GM19193 (cell line): ENCODE results near the gene FLAD1.

Experiments
- POLR2A ChIP-seq: IDR thresholded peaks from 4 replicates; pipeline ENCODE4 v1.6.1; 2011; ENCODE audit not compliant: insufficient read depth, insufficient read length; ENCODE audit errors: extremely low read depth

The FLAD1 gene

GRCh38 chr1:154988058-154988954 is 5.2 kb downstream of the FLAD1 start:
- TF ChIP-seq POLR2A: no peak

DNA sequence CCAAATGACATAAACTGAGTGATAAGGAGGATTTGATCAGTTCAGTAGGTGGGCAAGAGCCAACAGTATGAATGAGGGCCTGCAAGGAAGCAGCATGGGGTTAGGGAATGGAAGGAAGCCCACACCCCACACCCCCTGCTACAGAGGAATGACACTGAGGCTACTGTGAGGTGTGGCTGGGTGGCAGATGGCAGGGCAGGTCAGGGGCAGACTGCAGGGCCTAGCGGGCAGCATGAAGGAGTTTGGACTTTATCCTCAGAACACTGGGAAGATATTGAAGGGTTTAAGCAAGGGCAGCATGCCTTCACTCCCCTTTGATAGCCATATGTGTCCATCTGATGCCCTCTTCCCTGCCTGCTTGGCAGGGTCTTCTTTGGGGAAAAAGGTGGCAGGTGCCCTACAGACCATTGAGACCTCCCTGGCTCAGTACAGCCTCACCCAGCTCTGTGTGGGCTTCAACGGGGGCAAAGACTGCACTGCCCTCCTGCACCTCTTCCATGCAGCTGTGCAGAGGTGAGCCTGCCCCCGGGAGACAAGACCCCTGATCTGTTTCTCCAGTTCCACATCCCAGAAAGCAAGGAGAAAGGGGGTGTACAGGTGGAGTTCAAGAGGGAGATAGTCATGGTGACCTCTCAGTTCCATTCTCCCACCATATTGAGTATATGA is 6.2 kb downstream of the FLAD1 start:
- peak; percentile 5 for TF ChIP-seq POLR2A

DNA sequence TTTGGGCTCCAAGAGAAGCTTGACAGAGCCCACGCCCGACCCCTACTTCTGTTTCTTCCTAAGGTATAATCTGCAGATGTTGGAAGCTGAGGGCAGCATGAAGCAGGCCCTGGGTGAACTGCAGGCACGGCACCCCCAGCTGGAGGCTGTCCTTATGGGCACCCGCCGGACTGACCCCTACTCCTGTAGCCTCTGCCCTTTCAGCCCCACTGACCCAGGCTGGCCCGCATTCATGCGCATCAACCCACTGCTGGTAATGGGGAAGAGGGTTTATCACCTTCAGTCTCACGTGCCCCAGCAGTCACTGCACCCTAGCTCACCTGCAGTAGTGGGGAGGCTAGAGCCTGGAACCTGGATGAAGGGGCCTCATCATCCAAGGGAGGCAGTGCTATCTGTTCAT is 7.1 kb downstream of the FLAD1 start:
- no peak for TF ChIP-seq POLR2A

- TF ChIP-seq POLR2A: no peak
Measured at GRCh38 chr1:154992721-154993571, 9.8 kb downstream of the FLAD1 start.

DNA sequence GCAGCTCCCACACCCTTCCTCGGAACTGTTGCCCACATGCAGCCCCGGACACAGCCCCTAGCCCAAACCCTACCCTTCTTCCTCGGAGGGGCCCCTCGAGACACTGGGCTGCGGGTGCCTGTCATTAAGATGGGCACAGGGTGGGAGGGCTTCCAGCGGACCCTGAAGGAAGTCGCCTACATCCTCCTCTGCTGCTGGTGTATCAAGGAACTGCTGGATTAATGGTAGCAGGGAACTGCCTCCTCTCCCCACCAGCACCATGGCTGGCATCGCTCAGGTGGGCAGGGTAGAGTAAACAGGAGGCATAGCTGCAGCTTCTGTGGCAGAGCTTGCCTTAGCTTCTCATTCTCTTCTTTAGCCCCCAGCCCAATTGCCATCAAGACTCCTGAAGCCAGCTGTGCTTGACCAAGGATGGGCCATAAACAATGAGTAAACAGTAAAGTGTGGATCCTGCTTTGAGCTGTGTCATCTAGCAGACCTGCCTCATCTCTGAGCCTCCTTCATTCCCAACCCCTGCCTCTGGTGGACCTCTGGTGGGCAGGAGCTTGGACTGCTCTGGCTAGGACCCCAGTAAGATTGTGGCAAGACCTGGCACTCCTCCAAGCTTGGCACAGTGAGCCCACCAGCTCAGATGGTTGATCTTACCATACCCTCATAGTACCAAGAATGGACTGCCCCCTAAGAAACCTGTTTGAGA is 10.6 kb downstream of the FLAD1 start, which contains the start of gene LENEP:
Gene LENEP, plus strand, starts transcription at position 15 of the 697 bp plus-strand sequence. Its CDS starts 22 bp downstream, at position 37.
- no peak for TF ChIP-seq POLR2A

DNA sequence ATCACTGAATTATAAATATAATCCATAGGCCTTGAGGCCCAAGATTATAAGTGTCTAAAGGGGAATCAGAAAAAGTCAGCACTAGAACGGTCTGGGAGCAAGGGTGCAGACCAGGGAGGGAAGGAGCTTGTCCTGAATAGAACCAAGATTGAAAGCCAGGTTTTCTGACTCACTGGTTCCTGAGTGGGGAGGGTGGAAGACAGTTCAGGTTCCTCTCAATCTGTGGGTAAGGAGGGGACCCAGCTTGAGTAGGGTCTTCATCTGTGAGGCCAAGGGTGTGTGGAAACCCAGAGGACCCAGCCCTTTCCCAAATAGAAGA is 11.1 kb downstream of the FLAD1 start:
- TF ChIP-seq POLR2A: no peak

DNA sequence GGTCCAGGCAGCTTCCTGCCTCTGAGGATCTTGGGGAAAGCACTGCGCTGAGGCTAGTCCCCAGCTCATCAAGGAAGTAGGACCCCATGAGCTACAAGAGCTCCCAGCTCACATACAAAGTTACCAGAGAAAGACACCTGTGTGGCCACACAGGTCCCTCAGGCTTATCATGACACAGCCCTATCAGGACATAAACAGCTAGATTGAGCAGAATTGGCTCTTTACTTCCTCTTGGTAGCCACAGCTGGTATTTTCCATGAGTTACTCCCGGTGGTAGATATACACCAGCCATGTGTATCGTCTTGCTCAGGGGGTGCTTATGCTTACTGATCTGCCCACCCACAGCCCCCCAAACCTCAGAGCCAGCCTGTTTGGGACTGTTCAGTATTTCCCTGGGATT is 11.4 kb downstream of the FLAD1 start:
- TF ChIP-seq POLR2A: no peak

- TF ChIP-seq POLR2A: no peak
Measured at GRCh38 chr1:154996966-154997701, 14.0 kb downstream of the FLAD1 start.

- TF ChIP-seq POLR2A: no peak
Measured at GRCh38 chr1:154998201-154998780, 15.1 kb downstream of the FLAD1 start.

- peak; percentile 63 for TF ChIP-seq POLR2A
Measured at GRCh38 chr1:154998818-154999570, 15.8 kb downstream of the FLAD1 start.

- no peak for TF ChIP-seq POLR2A
Measured at GRCh38 chr1:154999571-155000410, 16.6 kb downstream of the FLAD1 start.

DNA sequence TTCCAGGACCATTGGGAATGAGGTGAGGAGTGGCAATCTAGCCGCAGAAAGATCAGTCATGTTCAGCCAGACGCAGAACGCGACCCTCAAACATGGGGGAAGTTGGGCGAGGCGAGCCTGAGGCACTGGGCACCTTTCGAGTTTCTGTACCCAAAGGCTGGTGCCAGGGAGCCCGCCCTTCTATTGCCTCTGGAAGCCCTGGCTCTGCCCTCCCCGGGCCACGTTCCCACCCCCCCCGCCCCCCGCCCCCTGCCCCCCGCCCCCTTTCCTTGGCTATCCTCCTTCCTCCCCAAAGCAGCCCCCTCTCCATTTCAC is 17.2 kb downstream of the FLAD1 start:
- no peak for TF ChIP-seq POLR2A

DNA sequence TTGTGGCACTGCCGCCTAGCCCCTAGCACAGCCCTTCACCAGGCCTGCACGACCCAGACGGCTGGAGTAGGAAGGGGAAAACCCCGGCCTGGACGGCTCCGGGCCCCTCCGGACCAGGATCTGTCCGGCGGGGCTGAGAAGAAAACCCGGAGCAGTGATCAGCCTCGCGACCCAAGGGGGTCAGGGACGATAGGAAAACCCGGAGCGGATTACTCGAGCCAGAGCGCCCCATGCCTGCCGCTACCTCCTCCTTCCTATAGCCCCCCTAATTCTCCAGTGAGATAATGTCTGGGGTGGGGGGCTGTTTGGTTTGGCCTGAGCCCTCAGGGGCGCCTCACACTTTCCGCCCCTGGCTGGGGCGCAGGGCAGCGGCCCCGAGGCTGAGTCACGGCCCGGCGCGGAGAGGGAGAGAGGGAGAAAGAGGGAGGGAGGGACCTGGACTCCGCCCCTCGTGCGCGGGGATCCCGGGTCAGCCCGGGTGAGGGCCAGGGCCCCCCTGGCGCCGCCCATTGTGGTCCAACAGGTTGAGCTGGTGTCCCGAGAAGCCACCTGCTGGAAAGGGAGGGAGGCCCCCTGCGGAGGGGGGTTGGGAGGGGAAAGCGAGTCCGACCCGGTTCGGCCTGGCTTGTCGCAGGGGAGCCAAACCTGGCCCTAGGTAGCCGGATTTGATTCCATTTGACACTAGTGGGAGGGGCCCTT is 17.7 kb downstream of the FLAD1 start:
- peak; percentile 65 for TF ChIP-seq POLR2A

GRCh38 chr1:155001425-155001674 is 18.2 kb downstream of the FLAD1 start:
- no peak for TF ChIP-seq POLR2A
